Subcutaneous adipose tissue (tissue), 4 donors: ENCODE results near the gene BBIP1. TPM values are rescaled to one million over a fixed set of nuclear protein-coding genes. Genes with fewer than 3 reads are reported as not detected.

Experiments
- CTCF ChIP-seq: fragments of 450-650 bp; IDR thresholded peaks from one replicate; pipeline ENCODE4 v1.5.1; 2016; ENCODE audit warnings: low read depth, mild to moderate bottlenecking, control low read depth, antibody characterized with exemption, moderate library complexity
- total RNA-seq, 4 donors: library from RNA; depleted of rRNA; stranded (reverse); fragments of >200 nt; gene quantifications; one replicate each; pipeline ENCODE4 v1.1.0, GENCODE V29; 2016

The BBIP1 gene
- total RNA-seq, 4 donors from 2014 or later = 17.3 to 37.3 (median 24.8) TPM

DNA sequence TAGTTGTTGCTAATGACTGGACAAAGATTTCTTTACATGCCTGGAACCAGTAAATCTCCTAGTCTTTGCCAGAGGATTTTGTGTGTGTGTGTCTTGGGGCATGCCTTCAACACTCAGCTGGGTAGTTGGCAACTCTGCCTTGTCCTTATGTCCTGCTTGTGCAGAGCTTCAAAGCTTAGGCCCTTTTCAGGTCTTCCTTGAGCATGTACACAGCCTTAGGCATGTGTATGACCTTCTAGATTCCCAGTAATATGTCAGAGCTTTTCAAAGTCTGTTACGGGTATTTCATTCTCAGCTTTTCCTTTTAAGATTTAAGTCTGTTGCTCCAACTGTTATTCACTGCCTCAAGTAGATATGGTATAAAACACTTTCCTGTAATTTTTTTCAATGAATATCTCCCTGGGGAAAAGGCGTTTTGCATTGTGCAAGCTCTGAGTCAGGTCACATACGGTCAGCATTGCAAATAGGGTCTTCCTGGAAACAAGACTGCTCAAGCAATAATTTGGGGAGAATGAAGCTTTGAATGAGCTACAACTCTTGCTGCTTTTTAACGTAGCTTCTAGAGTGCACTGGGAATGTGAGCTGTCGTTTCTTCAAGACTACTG is 25.9 kb upstream of the BBIP1 start:
- no peak for TF ChIP-seq CTCF

- no peak for TF ChIP-seq CTCF
Observed at GRCh38 chr10:110939419-110939818, 20.4 kb upstream of the BBIP1 start.

- no peak for TF ChIP-seq CTCF
Observed at GRCh38 chr10:110936757-110937156, 17.8 kb upstream of the BBIP1 start.

DNA sequence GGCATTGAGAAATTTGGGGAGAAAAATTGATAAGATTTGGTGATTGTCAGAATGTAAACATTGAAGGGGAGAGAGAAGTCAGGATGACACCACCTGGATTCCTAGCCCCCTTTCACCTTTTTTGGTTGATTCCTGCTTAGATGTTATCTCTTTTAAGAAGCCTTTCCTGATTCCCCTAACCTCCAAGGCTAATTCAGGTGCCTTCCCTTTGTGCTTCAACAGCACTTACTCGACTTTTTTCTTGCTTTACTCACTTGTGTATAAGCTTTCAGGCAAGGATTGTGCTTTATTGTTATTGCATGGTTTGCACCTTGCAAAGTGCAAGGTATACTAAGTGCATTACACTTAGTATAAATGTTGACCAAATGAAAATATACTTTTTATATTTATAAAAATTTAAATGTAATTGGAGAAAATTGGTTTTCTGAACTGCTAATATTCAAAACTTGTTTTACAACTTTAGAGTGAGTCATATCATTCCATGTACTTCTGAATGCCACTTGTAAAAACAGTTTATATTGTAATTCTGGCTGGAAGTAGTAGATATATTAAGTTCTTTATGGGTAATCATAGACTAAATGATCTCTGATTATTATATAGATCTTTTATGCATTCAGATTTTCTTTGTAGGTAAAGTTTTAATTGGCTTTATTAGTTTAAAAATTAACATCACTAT is 13.7 kb upstream of the BBIP1 start:
- TF ChIP-seq CTCF = no peak

- no peak for TF ChIP-seq CTCF
Observed at GRCh38 chr10:110931769-110932381, 12.9 kb upstream of the BBIP1 start.

DNA sequence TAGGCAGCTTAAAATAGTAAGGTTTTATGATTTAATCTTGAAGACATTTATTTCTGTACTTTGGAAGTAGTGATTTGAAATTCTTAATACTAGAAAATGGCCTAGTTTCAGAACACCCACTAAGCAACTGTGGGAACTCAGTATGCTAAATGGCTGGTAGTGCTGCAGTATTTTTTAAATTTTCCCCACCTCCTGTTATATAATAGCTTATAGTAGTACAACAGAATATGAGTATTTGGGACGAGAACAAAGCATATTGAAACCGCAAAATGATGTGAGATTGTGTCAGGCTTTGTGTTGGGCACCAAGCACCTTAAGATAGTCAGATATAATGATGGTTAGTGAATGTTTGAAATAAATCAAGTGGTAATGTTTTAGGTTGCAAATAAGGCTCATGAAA is 8.5 kb upstream of the BBIP1 start:
- TF ChIP-seq CTCF = no peak

DNA sequence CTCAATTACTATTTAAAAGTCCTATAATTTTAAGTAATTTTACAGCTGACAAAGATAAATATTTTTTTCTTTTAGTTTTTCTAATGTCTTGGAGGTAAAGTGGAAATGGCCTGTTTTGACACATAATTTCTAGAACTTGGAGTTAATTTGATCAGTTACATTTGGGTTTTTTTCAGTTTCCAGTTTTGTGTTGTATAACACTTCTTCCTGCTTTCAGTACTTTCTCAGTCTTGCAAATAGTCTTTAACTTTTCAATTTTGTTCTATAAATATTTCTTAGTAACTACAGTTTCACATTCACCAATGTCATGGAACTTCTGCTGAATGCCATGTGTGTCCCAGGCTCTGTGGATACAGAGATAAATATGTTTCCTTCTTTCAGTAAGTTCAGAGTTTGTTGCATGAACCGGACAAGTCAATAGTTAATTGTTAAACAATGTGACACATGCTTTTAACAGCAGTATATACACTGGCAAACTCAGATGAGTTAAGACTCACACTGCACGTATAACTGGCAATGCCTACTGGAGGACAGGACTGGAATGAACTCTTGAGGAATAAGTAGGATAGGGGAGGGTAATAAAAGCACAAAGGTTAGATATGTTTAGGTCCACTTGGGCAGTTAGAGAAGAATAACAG is 5.0 kb upstream of the BBIP1 start:
- TF ChIP-seq CTCF = no peak
